ENCODE results near the gene PKD2L1.
A peak's percentile ranks its signal among the peaks of the same experiment; 100 is the strongest.
"Not testable (repeated sequence)": the region's sequence is repeated elsewhere in the genome, so short reads cannot be mapped to it uniquely, and the experiment has no call there.

Gene PKD2L1

GRCh38 chr10:100333661-100334440 is 3.8 kb upstream of the PKD2L1 start:
- no peak for DNase-seq (ENCODE audit: low spot score)

GRCh38 chr10:100333106-100333505 is 3.1 kb upstream of the PKD2L1 start:
- DNase-seq (ENCODE audit: low spot score), result no peak

GRCh38 chr10:100328198-100328597 is 1.8 kb downstream of the PKD2L1 start:
- DNase-seq (ENCODE audit: low spot score), result no peak

GRCh38 chr10:100327718-100328009 is 2.4 kb downstream of the PKD2L1 start:
- no peak for DNase-seq (ENCODE audit: low spot score)

- DNase-seq (ENCODE audit: low spot score), result peak; percentile 52
These were observed 2.9 kb downstream of the PKD2L1 start for GRCh38 chr10:100327007-100327717.

- no peak for DNase-seq (ENCODE audit: low spot score)
These were observed 4.9 kb downstream of the PKD2L1 start for GRCh38 chr10:100325158-100325557.

GRCh38 chr10:100319707-100320402 is 10.2 kb downstream of the PKD2L1 start:
- no peak for DNase-seq (ENCODE audit: low spot score)

GRCh38 chr10:100318207-100318606 is 11.8 kb downstream of the PKD2L1 start:
- DNase-seq (ENCODE audit: low spot score), result no peak

GRCh38 chr10:100315615-100316014 is 14.4 kb downstream of the PKD2L1 start:
- no peak for DNase-seq (ENCODE audit: low spot score)

- no peak for DNase-seq (ENCODE audit: low spot score)
These were observed 18.7 kb downstream of the PKD2L1 start for GRCh38 chr10:100311298-100311697.

GRCh38 chr10:100307684-100308083 is 22.3 kb downstream of the PKD2L1 start:
- DNase-seq (ENCODE audit: low spot score), result peak; percentile 25

- DNase-seq (ENCODE audit: low spot score), result no peak
These were observed 23.2 kb downstream of the PKD2L1 start for GRCh38 chr10:100306861-100307260.

- DNase-seq (ENCODE audit: low spot score), result no peak
These were observed 25.6 kb downstream of the PKD2L1 start for GRCh38 chr10:100304414-100304813.

GRCh38 chr10:100303724-100304319 is 26.2 kb downstream of the PKD2L1 start:
- DNase-seq (ENCODE audit: low spot score), result peak; percentile 64

GRCh38 chr10:100301123-100301522 is 28.9 kb downstream of the PKD2L1 start:
- DNase-seq (ENCODE audit: low spot score), result not testable (repeated sequence)

GRCh38 chr10:100297242-100297641 is 32.8 kb downstream of the PKD2L1 start:
- DNase-seq (ENCODE audit: low spot score), result no peak

GRCh38 chr10:100293066-100293465 is 37.0 kb downstream of the PKD2L1 start:
- no peak for DNase-seq (ENCODE audit: low spot score)

GRCh38 chr10:100292300-100292699 is 37.7 kb downstream of the PKD2L1 start:
- DNase-seq (ENCODE audit: low spot score), result not testable (repeated sequence)

GRCh38 chr10:100291356-100291755 is 38.7 kb downstream of the PKD2L1 start:
- no peak for DNase-seq (ENCODE audit: low spot score)

- DNase-seq (ENCODE audit: low spot score), result no peak
These were observed 40.4 kb downstream of the PKD2L1 start for GRCh38 chr10:100289641-100290040.

GRCh38 chr10:100288196-100288595 is 41.8 kb downstream of the PKD2L1 start:
- DNase-seq (ENCODE audit: low spot score), result no peak

- DNase-seq (ENCODE audit: low spot score), result no peak
These were observed 42.3 kb downstream of the PKD2L1 start for GRCh38 chr10:100287756-100288155.
